HAP-1 (cell line): ENCODE results near the gene HRH2.

Source experiments
- DNase-seq, 2 experiments: peaks; one replicate each; pipeline ENCODE4 v3.0.0-alpha.2; 2016 to 2020; ENCODE audit warnings: low spot score in 2 of 2
- H3K27me3 ChIP-seq: fragments of 250-450 bp; sonication (Bioruptor Pico); 2 replicates; pipeline ENCODE4 v1.5.1; 2020; ENCODE audit warnings: low read depth, mild to moderate bottlenecking, moderate library complexity
- H3K36me3 ChIP-seq: fragments of 250-450 bp; sonication (Bioruptor Pico); replicated peaks from 2 replicates; pipeline ENCODE4 v1.5.1; 2020; ENCODE audit warnings: mild to moderate bottlenecking
- H3K4me1 ChIP-seq: fragments of 250-450 bp; sonication (Bioruptor Pico); 2 replicates; pipeline ENCODE4 v1.5.1; 2020; ENCODE audit warnings: mild to moderate bottlenecking
- H3K4me3 ChIP-seq: fragments of 250-450 bp; sonication (Bioruptor Pico); 2 replicates; pipeline ENCODE4 v1.5.1; 2020; ENCODE audit warnings: mild to moderate bottlenecking, moderate library complexity
- H3K9me3 ChIP-seq: fragments of 250-450 bp; sonication (Bioruptor Pico); 2 replicates; pipeline ENCODE4 v1.5.1; 2020; ENCODE audit warnings: mild to moderate bottlenecking, moderate library complexity
- in situ Hi-C: fragments of 300-500 bp; cut with MboI; formaldehyde crosslinking; loops from 3 replicates; pipeline ENCODE4 v1.14.3; 2020; ENCODE audit warnings: low sequenced_read_pairs, inconsistent platforms, mixed read lengths

The HRH2 gene

DNA sequence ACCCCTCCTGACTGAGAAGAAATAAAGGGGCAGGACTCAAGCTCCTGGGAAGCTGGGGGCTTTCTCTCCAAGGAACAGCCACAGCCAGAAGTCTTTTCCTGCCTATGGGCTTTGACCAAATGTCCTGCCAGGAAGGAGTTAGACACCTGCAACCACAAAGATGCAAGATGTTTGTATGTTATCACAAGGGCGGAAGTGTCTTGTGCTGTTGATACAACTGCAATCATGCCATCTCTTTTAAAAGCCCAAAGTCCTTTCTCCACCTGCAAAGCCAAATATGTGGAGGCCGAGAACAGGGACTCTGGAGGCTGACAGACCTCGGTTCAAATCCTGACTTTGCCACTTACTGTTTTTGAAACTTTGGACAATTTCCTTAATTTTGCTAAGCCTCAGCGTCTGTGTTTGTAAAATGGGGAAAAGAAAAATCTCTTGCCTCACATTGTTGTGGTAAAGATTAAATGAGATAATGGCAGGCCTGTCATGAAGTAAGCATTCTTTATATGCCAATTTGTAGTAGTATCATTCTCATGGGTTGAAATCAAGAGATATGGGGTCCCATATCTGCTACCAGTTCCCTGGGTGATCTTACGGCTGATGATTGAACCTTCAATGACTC, 17.0 kb downstream of the HRH2 start:
- no peaks in the 10 kb centered on the region for H3K36me3 ChIP-seq
- no peak for DNase-seq
- no peaks in the 10 kb centered on the region for H3K4me1 ChIP-seq
- in situ Hi-C loops = no loop called here
- H3K4me3 ChIP-seq = no peak overlapping the region
- H3K9me3 ChIP-seq = no peaks in the 10 kb centered on the region
- H3K27me3 ChIP-seq = no peaks in the 10 kb centered on the region

DNA sequence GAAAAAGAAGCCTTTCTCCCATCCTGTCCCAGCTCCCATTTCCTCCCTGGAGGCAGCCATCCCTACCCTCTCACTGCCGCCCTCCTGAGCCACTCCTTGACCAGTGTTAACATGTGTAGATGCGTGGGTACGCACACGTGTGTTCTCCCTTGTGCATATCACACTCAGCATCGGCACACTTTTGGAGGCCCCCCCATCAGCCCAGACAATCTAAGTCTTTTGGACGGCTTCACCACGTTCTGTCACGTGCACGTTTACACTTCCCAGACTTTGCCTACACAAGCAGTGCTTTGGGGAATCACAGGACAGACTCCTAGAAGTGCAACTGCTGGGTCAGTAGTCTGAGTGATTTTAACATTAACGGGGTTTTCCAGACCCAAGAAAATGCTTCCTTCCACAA, 18.0 kb downstream of the HRH2 start:
- no peak for DNase-seq
- no peaks in the 10 kb centered on the region for H3K36me3 ChIP-seq
- H3K4me1 ChIP-seq = no peaks in the 10 kb centered on the region
- no peaks in the 10 kb centered on the region for H3K27me3 ChIP-seq
- H3K4me3 ChIP-seq = no peak overlapping the region
- in situ Hi-C loops = no loop called here
- no peaks in the 10 kb centered on the region for H3K9me3 ChIP-seq

DNA sequence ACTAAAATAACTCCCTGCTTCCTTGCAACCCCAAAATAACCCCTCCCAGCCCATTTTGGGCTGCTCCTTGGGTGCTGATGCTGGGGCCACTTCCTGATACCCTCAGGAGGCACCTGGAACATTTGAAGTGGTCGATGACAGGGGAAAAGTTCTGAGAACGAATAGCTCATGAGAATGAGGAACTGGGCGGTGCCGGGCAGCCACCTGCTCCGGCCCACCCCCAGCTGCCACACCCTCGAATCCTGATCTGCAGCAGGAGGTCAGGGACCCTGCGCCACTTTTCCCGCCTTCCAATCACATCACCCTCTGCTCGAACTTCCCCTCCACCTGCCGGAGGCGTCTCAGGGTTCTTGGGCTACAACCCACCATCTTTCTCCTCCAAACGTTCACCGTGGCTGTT, 19.7 kb downstream of the HRH2 start:
- Histone ChIP-seq H3K9me3 (no peaks in the 10 kb centered on the region), H3K27me3 (no peaks in the 10 kb centered on the region), H3K36me3 (no peaks in the 10 kb centered on the region), H3K4me1 (no peaks in the 10 kb centered on the region), H3K4me3 (no peak overlapping the region)
- DNase-seq = no peak
- in situ Hi-C loops = no loop called here

DNA sequence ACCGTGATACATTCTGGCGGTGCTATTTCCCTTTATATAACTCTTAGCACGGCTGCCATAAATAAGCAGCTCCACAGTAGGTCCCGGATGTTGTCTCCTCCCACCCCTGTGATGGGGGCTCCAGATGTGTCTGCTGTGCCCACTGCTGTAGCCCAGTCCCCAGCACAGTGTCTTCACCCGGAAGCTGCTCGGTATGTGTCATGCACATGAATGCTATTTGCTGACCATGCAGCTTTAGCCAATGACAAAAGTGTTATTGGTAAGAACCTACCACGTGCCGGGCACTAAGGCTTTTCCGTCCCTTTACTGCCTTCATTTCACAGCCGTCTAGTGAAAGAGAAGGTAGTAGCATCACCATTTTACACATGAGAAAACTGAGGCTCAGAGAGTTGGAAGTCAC, 20.2 kb downstream of the HRH2 start:
- in situ Hi-C loops = no loop called here
- H3K27me3 ChIP-seq = no peaks in the 10 kb centered on the region
- no peak overlapping the region for H3K4me3 ChIP-seq

DNA sequence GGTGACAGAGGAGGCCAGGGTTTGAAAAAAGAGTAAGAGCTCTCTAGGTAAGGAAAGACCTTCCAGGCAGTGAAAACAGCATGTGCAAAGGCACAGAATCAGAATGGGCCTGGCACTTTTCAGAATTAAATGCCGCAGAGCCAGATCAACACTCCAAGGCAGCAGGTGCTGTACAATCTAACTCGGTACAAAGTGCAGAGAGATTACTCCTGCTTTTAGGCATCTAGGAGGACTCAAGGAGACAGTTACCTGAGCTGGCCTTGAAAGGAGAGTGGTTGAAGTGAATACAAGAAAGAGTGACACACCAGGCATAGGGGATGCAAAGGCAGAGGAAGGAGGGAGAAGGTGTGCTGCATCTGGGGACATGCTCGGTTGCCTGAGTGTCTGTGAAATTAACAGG, 21.5 kb downstream of the HRH2 start:
- in situ Hi-C loops = no loop called here
- DNase-seq = no peak
- no peaks in the 10 kb centered on the region for H3K27me3 ChIP-seq
- H3K4me3 ChIP-seq = no peak overlapping the region
- no peaks in the 10 kb centered on the region for H3K9me3 ChIP-seq
- no peaks in the 10 kb centered on the region for H3K4me1 ChIP-seq
- no peaks in the 10 kb centered on the region for H3K36me3 ChIP-seq

More for the DNA sequence above, 20.2 kb downstream of the HRH2 start:
- Histone ChIP-seq H3K4me1 (no peaks in the 10 kb centered on the region), H3K9me3 (no peaks in the 10 kb centered on the region), H3K36me3 (no peaks in the 10 kb centered on the region)
- DNase-seq = no peak

DNA sequence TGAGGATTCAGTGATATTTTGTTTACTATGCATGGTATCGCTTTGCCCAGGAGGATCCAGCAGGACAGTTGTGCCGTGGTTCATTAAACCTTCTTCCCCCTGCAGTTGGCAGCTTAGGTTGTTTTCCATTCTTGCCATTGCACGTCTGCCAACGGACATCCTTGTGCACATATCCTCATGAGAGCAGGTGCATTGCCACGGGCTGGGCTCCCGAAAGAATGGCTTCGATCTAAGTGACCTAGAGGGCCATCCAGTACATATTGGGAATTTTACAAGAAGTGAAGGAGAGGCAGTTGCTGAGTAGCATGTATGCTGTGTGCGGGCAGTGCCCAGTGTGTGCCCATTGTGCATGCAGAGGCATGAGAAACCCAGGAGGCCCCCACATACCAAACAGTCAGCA, 22.1 kb downstream of the HRH2 start:
- DNase-seq = no peak
- Histone ChIP-seq H3K36me3 (no peaks in the 10 kb centered on the region), H3K4me3 (no peak overlapping the region), H3K27me3 (no peaks in the 10 kb centered on the region), H3K4me1 (no peaks in the 10 kb centered on the region), H3K9me3 (no peaks in the 10 kb centered on the region)
- in situ Hi-C loops = no loop called here

DNA sequence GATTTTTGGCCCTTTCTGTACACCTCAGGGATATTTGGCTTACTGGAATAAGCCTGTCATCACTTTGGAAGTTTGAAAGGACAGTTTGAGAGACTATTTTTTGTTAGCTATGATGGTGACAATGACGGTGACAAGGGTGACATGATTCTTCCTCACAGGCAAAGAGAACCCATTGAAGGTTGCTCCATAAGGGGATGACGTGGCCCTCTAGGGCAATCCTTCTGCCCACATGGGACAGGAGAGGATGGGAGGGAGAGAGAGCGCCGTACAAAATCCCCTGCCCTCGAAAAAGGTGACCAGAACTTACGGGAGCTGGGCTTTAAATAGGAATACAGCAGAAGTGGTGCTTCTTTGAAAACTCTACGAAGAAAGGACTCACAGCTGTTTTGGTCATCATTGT, 22.6 kb downstream of the HRH2 start:
- Histone ChIP-seq H3K36me3 (no peaks in the 10 kb centered on the region), H3K4me3 (no peak overlapping the region), H3K27me3 (no peaks in the 10 kb centered on the region), H3K9me3 (no peaks in the 10 kb centered on the region), H3K4me1 (no peaks in the 10 kb centered on the region)
- no peak for DNase-seq
- in situ Hi-C loops = no loop called here

DNA sequence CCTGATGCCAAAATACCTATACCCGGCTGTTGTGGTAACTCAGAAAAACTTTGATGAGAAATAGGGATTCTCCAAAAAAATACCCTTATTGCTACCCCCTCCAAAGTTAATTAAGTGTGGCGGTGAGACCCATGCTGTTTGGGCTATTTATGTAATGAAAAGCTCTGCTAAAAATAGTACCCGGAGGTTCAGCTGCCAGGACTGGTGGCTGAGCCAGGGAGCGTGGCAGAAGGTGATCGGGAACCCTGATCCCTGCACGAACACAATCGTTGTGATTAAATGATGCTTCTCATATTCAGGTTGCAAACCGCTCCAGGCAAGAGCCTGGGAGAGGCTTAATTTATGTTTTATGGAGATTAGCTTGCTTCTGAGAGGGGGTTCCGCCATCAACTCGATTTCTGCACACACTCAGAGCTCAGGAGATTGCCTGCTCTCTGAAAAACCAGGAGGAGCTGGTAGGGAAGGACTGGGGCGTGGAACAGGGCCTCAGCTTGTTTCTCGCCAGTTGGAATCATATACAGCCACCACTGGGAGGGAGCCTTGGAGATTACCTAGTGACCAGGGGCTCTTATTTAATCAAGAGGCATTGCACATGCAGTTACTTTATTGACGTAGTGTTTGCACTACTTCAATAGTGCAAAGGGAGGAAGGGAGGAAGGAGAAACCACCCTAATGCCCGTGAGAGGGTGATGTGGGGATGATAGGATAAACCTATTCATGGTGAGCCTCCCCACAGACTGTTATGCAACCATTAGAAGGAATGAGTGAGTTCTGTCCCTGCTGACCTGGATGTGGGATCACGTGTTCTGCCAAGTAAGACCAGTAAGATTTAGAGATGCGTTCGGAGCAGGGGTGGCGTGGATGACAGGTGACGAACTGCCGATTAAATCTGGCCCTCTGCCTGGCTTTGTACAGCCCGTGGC, 23.4 kb downstream of the HRH2 start:
- in situ Hi-C loops = no loop called here
- Histone ChIP-seq H3K4me1 (no peaks in the 10 kb centered on the region), H3K27me3 (no peaks in the 10 kb centered on the region), H3K4me3 (no peak overlapping the region), H3K36me3 (no peaks in the 10 kb centered on the region), H3K9me3 (no peaks in the 10 kb centered on the region)
- DNase-seq = no peak

DNA sequence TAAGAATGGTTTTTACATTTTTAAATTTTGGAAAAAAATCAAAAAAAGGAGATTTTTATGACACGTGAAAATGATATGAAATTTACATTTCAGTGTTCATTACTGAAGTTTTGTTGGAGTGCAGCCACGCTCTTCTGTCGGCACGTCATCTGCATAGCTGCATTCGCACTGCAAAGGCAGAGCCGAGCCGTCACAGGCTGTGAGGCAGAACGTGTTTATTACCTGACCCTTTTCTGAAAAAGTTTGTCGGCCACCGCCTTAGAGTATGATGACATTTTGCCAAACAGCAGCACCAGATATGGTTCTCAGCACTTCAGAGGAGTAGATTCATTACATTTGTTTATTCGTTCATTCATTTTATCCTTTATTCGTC, 24.1 kb downstream of the HRH2 start:
- H3K36me3 ChIP-seq = no peaks in the 10 kb centered on the region
- no peak for DNase-seq
- H3K4me3 ChIP-seq = no peak overlapping the region
- H3K4me1 ChIP-seq = no peaks in the 10 kb centered on the region
- in situ Hi-C loops = no loop called here
- no peaks in the 10 kb centered on the region for H3K27me3 ChIP-seq
- H3K9me3 ChIP-seq = no peaks in the 10 kb centered on the region

DNA sequence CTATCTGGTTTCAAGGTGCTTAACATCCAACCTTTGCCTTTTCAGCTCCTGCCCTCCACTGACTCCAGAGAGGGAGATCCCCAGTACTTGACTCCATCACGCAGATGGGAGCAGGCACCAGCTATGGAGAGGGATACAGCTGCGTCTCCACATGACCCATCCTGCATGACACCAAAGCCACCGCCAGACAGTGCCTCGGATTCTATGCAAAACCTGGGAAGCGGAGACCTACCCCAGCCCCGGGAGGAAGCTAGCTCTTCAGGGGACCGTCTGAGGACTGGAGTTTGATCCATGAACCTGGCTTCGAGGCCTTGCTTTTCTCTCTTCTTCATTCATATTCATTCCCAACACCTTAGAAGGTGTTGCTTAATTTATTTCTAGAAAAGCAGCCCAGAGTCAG, 24.8 kb downstream of the HRH2 start:
- H3K4me1 ChIP-seq = no peaks in the 10 kb centered on the region
- no peak for DNase-seq
- in situ Hi-C loops = no loop called here

DNA sequence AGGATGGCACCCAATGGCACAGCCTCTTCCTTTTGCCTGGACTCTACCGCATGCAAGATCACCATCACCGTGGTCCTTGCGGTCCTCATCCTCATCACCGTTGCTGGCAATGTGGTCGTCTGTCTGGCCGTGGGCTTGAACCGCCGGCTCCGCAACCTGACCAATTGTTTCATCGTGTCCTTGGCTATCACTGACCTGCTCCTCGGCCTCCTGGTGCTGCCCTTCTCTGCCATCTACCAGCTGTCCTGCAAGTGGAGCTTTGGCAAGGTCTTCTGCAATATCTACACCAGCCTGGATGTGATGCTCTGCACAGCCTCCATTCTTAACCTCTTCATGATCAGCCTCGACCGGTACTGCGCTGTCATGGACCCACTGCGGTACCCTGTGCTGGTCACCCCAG, 25.4 kb downstream of the HRH2 start:
- Histone ChIP-seq H3K36me3 (no peaks in the 10 kb centered on the region), H3K4me1 (no peaks in the 10 kb centered on the region), H3K27me3 (no peaks in the 10 kb centered on the region), H3K4me3 (no peak overlapping the region), H3K9me3 (no peaks in the 10 kb centered on the region)
- in situ Hi-C loops = no loop called here
- DNase-seq = no peak

More for the DNA sequence above, 24.8 kb downstream of the HRH2 start:
- Histone ChIP-seq H3K36me3 (no peaks in the 10 kb centered on the region), H3K4me3 (no peak overlapping the region), H3K9me3 (no peaks in the 10 kb centered on the region), H3K27me3 (no peaks in the 10 kb centered on the region)

DNA sequence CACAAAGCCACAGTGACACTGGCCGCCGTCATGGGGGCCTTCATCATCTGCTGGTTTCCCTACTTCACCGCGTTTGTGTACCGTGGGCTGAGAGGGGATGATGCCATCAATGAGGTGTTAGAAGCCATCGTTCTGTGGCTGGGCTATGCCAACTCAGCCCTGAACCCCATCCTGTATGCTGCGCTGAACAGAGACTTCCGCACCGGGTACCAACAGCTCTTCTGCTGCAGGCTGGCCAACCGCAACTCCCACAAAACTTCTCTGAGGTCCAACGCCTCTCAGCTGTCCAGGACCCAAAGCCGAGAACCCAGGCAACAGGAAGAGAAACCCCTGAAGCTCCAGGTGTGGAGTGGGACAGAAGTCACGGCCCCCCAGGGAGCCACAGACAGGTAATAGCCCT, 26.1 kb downstream of the HRH2 start:
- Histone ChIP-seq H3K27me3 (no peaks in the 10 kb centered on the region), H3K9me3 (no peaks in the 10 kb centered on the region), H3K4me3 (no peak overlapping the region), H3K4me1 (no peaks in the 10 kb centered on the region), H3K36me3 (no peaks in the 10 kb centered on the region)
- no peak for DNase-seq
- in situ Hi-C loops = no loop called here

DNA sequence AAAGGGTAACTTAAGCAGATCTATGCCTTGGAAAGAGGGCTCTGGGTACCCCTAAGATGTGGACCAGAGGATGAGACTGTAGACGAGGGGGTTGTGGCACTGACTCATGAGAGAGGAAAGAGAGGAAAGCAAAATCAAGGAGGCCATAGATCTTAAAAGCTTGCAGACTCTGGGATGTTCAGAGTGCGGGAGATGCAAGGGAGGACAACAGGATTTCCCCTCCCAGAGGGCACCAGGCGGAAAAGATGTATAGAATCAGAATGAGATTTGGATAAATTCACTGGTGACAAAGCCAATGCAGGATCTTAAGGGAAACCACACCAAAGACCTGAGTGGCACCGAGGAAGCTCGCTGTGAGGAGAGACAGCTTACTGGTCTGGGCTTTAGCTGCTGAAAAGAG, 27.1 kb downstream of the HRH2 start:
- Histone ChIP-seq H3K27me3 (no peaks in the 10 kb centered on the region), H3K9me3 (no peaks in the 10 kb centered on the region), H3K36me3 (no peaks in the 10 kb centered on the region), H3K4me3 (no peak overlapping the region), H3K4me1 (no peaks in the 10 kb centered on the region)
- no peak for DNase-seq
- in situ Hi-C loops = no loop called here

DNA sequence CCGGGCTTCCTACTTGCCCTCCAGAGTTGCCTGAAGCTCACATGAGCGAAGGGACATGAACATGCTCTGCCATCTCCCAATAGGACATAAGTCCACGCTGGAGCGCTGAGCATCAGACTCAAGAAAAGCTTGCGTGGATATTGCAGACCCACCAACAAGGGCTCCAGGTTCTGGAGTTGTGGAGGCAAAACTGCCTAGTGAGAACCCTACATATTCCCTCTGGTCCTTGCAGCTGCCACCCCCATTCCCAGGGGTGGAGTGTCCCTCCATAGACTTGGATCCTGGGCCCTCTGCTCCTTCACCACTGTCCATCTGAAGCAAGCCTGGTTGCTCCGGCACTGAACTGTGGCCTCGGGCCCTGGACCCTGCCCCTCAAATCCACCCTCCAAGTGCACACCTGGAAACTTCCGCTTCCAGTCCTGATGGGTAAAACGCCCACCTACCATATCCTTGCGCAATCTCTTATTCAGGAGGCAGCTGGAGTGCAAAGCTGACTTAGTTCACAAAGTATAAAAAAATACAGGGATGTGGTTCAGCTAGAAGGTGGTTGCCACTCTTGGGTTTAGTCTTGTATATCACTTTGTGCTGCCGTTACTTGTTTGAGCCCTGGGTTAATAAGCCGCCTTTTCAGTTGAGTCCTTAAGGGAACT, 28.0 kb downstream of the HRH2 start:
- Histone ChIP-seq H3K4me1 (peaks cover 2% of the 10 kb centered on the region; the same call in 1 of the 2 replicates), H3K27me3 (no peaks in the 10 kb centered on the region), H3K36me3 (no peaks in the 10 kb centered on the region), H3K9me3 (no peaks in the 10 kb centered on the region), H3K4me3 (no peak overlapping the region)
- no peak for DNase-seq
- in situ Hi-C loops = no loop called here
